Measurements from ENCODE around the gene BAZ2A.
A peak's percentile ranks its signal among the peaks of the same experiment; 100 is the strongest.
"Not testable (repeated sequence)": the region's sequence is repeated elsewhere in the genome, so short reads cannot be mapped to it uniquely, and the experiment has no call there.

Gene BAZ2A

GRCh38 chr12:56630180-56630632, at the start of gene BAZ2A:
BAZ2A (minus strand) TSS chr12:56630326; CDS start chr12:56617530, 12,796 bp downstream.
- peak; percentile 80 for DNase-seq (ENCODE audit: low read depth)

GRCh38 chr12:56678852-56679251, 48.7 kb upstream of the BAZ2A start:
- DNase-seq (ENCODE audit: low read depth): no peak

- no peak for DNase-seq (ENCODE audit: low read depth)
Measured at GRCh38 chr12:56677680-56678079, 47.6 kb upstream of the BAZ2A start.

- DNase-seq (ENCODE audit: low read depth): no peak
Measured at GRCh38 chr12:56676851-56677580, 46.9 kb upstream of the BAZ2A start.

- no peak for DNase-seq (ENCODE audit: low read depth)
Measured at GRCh38 chr12:56671608-56672007, 41.5 kb upstream of the BAZ2A start.

- no peak for DNase-seq (ENCODE audit: low read depth)
Measured at GRCh38 chr12:56670836-56671235, 40.7 kb upstream of the BAZ2A start.

- no peak for DNase-seq (ENCODE audit: low read depth)
Measured at GRCh38 chr12:56668197-56668457, 38.0 kb upstream of the BAZ2A start.

GRCh38 chr12:56661979-56662638, 32.0 kb upstream of the BAZ2A start:
- no peak for DNase-seq (ENCODE audit: low read depth)

GRCh38 chr12:56661560-56661959, 31.4 kb upstream of the BAZ2A start:
- DNase-seq (ENCODE audit: low read depth): no peak

- DNase-seq (ENCODE audit: low read depth): no peak
Measured at GRCh38 chr12:56658921-56659320, 28.8 kb upstream of the BAZ2A start.

- DNase-seq (ENCODE audit: low read depth): no peak
Measured at GRCh38 chr12:56657416-56658379, 27.6 kb upstream of the BAZ2A start.

- not testable (repeated sequence) for DNase-seq (ENCODE audit: low read depth)
Measured at GRCh38 chr12:56653781-56654180, 23.7 kb upstream of the BAZ2A start.

GRCh38 chr12:56648023-56648422, 17.9 kb upstream of the BAZ2A start:
- not testable (repeated sequence) for DNase-seq (ENCODE audit: low read depth)

- DNase-seq (ENCODE audit: low read depth): peak; percentile 71
Measured at GRCh38 chr12:56645717-56646446, 15.8 kb upstream of the BAZ2A start, which contains the start of gene ATP5F1B. ATP5F1B (minus strand) TSS chr12:56645984; CDS start chr12:56645963, 21 bp downstream.

- DNase-seq (ENCODE audit: low read depth): no peak
Measured at GRCh38 chr12:56645201-56645716, 15.1 kb upstream of the BAZ2A start.

GRCh38 chr12:56644654-56645053, 14.5 kb upstream of the BAZ2A start:
- DNase-seq (ENCODE audit: low read depth): no peak

- DNase-seq (ENCODE audit: low read depth): no peak
Measured at GRCh38 chr12:56641219-56641618, 11.1 kb upstream of the BAZ2A start.

- no peak for DNase-seq (ENCODE audit: low read depth)
Measured at GRCh38 chr12:56637621-56638020, 7.5 kb upstream of the BAZ2A start.

- DNase-seq (ENCODE audit: low read depth): peak; percentile 95
Measured at GRCh38 chr12:56636675-56637540, 6.8 kb upstream of the BAZ2A start.
